Measurements from ENCODE around the gene TMEM109.

The TMEM109 gene

GRCh38 chr11:60942219-60942618 is 28.3 kb downstream of the TMEM109 start:
- no peak overlapping the region for H3K27ac ChIP-seq
- ChIA-PET CTCF (interaction anchor here (0.6 kb wide), 1 partner anchor 105 kb away, joined by 3 read pairs; no protein-coding TSS in a partner anchor), POLR2A (ENCODE audit: low non-redundant PET) (interaction anchor here (0.6 kb wide), 1 partner anchor 17 kb away, joined by 9 read pairs; no protein-coding TSS in a partner anchor)
- TF ChIP-seq CTCF (conservative IDR thresholded peaks at IDR 0.05; ENCODE audit: low read depth) = no peak
- DNase-seq (ENCODE audit: low spot score) = no peak

- ChIA-PET POLR2A (ENCODE audit: low non-redundant PET) (no interaction called here), CTCF (interaction anchor here (0.5 to 0.8 kb wide), 3 partner anchors 15 to 1143 kb away, joined by 3 to 5 read pairs (median 5); no protein-coding TSS in a partner anchor)
- DNase-seq (ENCODE audit: low spot score) = no peak
- no peak for TF ChIP-seq CTCF (conservative IDR thresholded peaks at IDR 0.05; ENCODE audit: low read depth)
- no peak overlapping the region for H3K27ac ChIP-seq
Observed at GRCh38 chr11:60942970-60943565, 29.1 kb downstream of the TMEM109 start.

DNA sequence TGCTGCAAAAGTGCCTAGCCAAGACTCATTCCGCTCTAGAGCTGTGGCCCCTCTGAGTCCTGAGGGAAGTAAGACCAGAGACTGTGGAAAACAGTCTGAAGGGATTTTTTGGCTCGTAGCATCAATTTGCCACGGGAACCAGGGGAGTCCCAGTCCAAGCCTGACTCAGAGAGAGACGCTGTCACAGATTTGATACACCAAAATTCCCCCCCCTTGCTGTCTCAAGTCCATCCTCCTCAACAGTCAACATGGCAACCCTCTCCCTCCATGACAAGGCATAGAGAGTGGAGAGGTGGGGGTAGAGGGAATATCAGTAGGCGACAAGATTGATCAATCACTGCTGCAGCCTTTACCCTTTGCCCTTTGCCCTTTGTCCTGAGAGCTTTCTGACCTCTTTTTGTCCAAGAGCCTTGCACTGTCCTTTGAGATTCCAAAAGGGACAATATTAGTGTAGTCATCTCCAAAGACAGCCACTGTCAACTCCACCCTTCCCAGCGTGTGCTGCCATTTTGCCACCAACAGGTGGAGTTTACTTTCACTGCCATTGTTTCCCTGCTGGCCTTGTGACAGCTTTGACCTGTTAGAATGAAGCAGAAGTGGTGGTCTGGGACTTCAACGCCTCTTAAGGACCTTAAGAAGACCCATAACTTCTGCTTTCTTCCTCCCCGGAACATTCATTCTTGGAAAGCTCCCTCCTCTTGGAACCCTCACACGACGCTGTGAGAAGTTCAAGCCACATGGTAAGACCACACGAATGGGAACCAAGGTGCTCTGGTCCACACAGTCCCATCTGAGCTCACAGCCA is 30.7 kb downstream of the TMEM109 start:
- CTCF ChIA-PET = no interaction called here
- TF ChIP-seq CTCF (conservative IDR thresholded peaks at IDR 0.05; ENCODE audit: low read depth) = no peak
- POLR2A ChIA-PET (ENCODE audit: low non-redundant PET) = no interaction called here
- DNase-seq (ENCODE audit: low spot score) = no peak
- H3K27ac ChIP-seq = no peak overlapping the region

DNA sequence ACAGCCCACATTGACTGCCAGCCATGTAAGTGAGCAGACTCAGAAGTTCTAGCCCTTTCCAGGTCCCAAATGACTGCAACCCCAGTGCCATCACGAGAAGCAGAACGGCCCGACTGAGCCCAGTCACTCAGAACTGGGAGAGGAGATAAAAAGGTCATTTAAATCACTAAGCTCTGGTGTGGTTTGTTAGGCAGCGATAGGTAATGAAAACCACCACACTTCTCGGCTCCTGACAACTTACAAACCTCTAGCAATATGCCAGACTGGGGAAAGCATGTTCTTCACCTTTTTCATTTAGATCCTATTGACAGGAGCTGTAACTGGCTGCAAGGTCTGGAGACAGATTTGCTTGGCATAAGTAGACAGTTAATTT is 31.3 kb downstream of the TMEM109 start:
- no peak overlapping the region for H3K27ac ChIP-seq
- DNase-seq (ENCODE audit: low spot score) = no peak
- CTCF ChIA-PET = no interaction called here
- POLR2A ChIA-PET (ENCODE audit: low non-redundant PET) = no interaction called here
- TF ChIP-seq CTCF (conservative IDR thresholded peaks at IDR 0.05; ENCODE audit: low read depth) = no peak

DNA sequence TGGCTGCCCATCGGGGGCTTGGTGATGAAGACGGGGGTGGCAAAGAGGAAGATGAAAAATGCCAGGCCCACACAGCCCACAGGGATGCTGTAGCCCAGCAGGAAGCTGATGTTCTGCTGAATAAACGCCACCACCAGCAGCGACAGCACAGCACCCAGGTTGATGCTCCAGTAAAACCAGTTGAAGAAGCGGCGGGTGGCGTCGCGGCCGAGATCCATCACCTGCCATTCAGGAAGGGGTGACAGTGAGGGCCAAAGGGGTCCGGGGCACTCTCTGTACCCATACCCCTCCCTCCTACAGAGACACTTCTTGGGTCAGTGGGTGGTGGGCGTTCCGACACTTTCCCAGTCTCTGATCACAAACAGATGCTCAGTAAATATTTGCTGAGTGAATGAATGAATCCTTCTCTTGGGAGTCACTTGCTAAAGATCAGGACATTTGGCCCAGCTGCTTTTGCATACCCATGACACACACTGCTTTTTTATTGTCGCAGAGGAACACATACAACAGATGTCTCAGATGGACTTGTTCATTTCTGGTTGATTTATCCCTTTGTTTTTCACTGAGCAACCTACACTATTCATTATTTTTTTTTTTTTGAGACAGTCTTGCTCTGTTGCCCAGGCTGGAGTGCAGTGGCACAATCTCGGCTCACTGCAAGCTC is 32.8 kb downstream of the TMEM109 start:
- ChIA-PET CTCF (interaction anchor here (0.6 kb wide), 1 partner anchor 23 kb away, joined by 4 read pairs; no protein-coding TSS in a partner anchor), POLR2A (ENCODE audit: low non-redundant PET) (no interaction called here)
- no peak for DNase-seq (ENCODE audit: low spot score)
- H3K27ac ChIP-seq = no peak overlapping the region
- TF ChIP-seq CTCF (conservative IDR thresholded peaks at IDR 0.05; ENCODE audit: low read depth) = no peak

GRCh38 chr11:60947700-60948099 is 33.7 kb downstream of the TMEM109 start:
- TF ChIP-seq CTCF (conservative IDR thresholded peaks at IDR 0.05; ENCODE audit: low read depth) = no peak
- POLR2A ChIA-PET (ENCODE audit: low non-redundant PET) = no interaction called here
- no peak for DNase-seq (ENCODE audit: low spot score)
- H3K27ac ChIP-seq = no peak overlapping the region
- CTCF ChIA-PET = interaction anchor here (0.6 to 0.7 kb wide), 4 partner anchors 23 to 284 kb away, joined by 3 to 4 read pairs (median 4); no protein-coding TSS in a partner anchor

Measured in RWPE1 (cell line).